ENCODE measurements around the gene LRFN3. TPM values are rescaled to one million over a fixed set of nuclear protein-coding genes. Genes with fewer than 3 reads are reported as not detected.
"Not testable (repeated sequence)": the region's sequence is repeated elsewhere in the genome, so short reads cannot be mapped to it uniquely, and the experiment has no call there.

LRFN3 gene
- total and polyA plus RNA-seq, 4 donors = 0.89 to 8.4 (median 2.1) TPM

- WGBS = 97% methylated on average over 18 of the region's 18 CpGs
- no peak overlapping the region for H3K4me3 ChIP-seq (ENCODE audit: low read depth in 1 of 3, low read length in 3 of 3)
- H3K9me3 ChIP-seq (ENCODE audit: control insufficient read depth in 4 of 4, low read length in 3 of 4) = no peaks in the 10 kb centered on the region
- no peak overlapping the region for H3K27ac ChIP-seq (ENCODE audit: low read depth in 1 of 2, low read length in 2 of 2)
- no peak overlapping the region for H3K9ac ChIP-seq (ENCODE audit: low read depth in 1 of 2, low read length in 2 of 2)
- DNase-seq (ENCODE audit: low spot score) = no peak
- TF ChIP-seq FOXA2 (IDR thresholded peaks at IDR 0.05) (no peak), RXRA (IDR thresholded peaks at IDR 0.05) (no peak), HNF4A (conservative IDR thresholded peaks at IDR 0.05) (peak in 1 of 2 donors; percentile 15), NR2F2 (IDR thresholded peaks at IDR 0.05) (peak; percentile 92), RAD21 (IDR thresholded peaks at IDR 0.05) (no peak), EGR1 (IDR thresholded peaks at IDR 0.05; ENCODE audit: low read depth in 2 of 2) (no peak), JUND (IDR thresholded peaks at IDR 0.05) (no peak)
- H3K27me3 ChIP-seq (ENCODE audit: control insufficient read depth in 4 of 4, insufficient read depth in 4 of 4, low read length in 3 of 4) = no peaks in the 10 kb centered on the region
- H3K36me3 ChIP-seq (ENCODE audit: control insufficient read depth in 4 of 4, insufficient read depth in 3 of 4, low read depth in 1 of 4, low read length in 3 of 4) = peaks cover 7 to 26% (median 11%) of the 10 kb centered on the region in 4 donors
- no peaks in the 10 kb centered on the region for H3K4me1 ChIP-seq (ENCODE audit: control insufficient read depth in 4 of 4, insufficient read depth in 4 of 4, low read length in 3 of 4)
These were observed 46.6 kb upstream of the LRFN3 start for GRCh38 chr19:35889370-35890112.

DNA sequence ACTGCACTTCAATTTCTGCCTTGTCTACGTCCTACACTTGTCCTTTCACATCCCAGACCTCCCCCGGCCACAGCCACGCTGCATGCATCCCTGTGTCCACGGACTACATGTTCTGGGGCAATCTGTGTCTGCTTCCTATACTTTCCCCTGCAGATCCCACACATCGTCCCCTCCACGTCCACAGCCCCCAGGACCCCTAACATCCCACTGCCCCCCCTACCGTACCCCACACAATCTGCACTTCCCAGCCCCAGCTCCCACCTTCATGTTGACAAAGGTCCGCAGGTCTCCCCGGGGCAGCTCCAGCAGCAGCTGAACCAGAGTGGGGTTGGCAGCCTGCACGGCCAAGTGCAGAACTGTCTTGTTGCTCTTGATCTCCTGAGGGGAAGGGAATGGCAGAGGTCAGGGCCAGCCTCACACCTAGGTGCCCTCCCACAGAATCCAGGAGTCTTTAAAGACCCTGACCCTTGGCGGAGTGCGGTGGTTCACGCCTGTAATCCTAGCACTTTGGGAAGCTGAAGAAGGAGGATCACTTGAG, 46.0 kb upstream of the LRFN3 start:
- no peaks in the 10 kb centered on the region for H3K9me3 ChIP-seq (ENCODE audit: control insufficient read depth in 4 of 4, low read length in 3 of 4)
- WGBS = 97% methylated on average over 13 of the region's 13 CpGs
- H3K4me1 ChIP-seq (ENCODE audit: control insufficient read depth in 4 of 4, insufficient read depth in 4 of 4, low read length in 3 of 4) = no peaks in the 10 kb centered on the region
- no peak overlapping the region for H3K4me3 ChIP-seq (ENCODE audit: low read depth in 1 of 3, low read length in 3 of 3)
- TF ChIP-seq HNF4A (conservative IDR thresholded peaks at IDR 0.05) (no peak), RXRA (IDR thresholded peaks at IDR 0.05) (no peak), FOXA2 (IDR thresholded peaks at IDR 0.05) (no peak), YY1 (IDR thresholded peaks at IDR 0.05) (no peak), CTCF (IDR thresholded peaks at IDR 0.05; ENCODE audit: low read depth, low read length, missing input control) (no peak), EGR1 (IDR thresholded peaks at IDR 0.05; ENCODE audit: low read depth in 2 of 2) (no peak), ZBTB33 (IDR thresholded peaks at IDR 0.05) (no peak), JUND (IDR thresholded peaks at IDR 0.05) (no peak)
- TF ChIP-seq, protein P1, sequence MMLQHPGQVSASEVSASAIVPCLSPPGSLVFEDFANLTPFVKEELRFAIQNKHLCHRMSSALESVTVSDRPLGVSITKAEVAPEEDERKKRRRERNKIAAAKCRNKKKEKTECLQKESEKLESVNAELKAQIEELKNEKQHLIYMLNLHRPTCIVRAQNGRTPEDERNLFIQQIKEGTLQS (IDR thresholded peaks at IDR 0.05) = no peak
- TF ChIP-seq, protein P2, sequence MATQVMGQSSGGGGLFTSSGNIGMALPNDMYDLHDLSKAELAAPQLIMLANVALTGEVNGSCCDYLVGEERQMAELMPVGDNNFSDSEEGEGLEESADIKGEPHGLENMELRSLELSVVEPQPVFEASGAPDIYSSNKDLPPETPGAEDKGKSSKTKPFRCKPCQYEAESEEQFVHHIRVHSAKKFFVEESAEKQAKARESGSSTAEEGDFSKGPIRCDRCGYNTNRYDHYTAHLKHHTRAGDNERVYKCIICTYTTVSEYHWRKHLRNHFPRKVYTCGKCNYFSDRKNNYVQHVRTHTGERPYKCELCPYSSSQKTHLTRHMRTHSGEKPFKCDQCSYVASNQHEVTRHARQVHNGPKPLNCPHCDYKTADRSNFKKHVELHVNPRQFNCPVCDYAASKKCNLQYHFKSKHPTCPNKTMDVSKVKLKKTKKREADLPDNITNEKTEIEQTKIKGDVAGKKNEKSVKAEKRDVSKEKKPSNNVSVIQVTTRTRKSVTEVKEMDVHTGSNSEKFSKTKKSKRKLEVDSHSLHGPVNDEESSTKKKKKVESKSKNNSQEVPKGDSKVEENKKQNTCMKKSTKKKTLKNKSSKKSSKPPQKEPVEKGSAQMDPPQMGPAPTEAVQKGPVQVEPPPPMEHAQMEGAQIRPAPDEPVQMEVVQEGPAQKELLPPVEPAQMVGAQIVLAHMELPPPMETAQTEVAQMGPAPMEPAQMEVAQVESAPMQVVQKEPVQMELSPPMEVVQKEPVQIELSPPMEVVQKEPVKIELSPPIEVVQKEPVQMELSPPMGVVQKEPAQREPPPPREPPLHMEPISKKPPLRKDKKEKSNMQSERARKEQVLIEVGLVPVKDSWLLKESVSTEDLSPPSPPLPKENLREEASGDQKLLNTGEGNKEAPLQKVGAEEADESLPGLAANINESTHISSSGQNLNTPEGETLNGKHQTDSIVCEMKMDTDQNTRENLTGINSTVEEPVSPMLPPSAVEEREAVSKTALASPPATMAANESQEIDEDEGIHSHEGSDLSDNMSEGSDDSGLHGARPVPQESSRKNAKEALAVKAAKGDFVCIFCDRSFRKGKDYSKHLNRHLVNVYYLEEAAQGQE (IDR thresholded peaks at IDR 0.05) = no peak
- no peak for DNase-seq (ENCODE audit: low spot score)
- H3K27me3 ChIP-seq (ENCODE audit: control insufficient read depth in 4 of 4, insufficient read depth in 4 of 4, low read length in 3 of 4) = no peaks in the 10 kb centered on the region
- H3K36me3 ChIP-seq (ENCODE audit: control insufficient read depth in 4 of 4, insufficient read depth in 3 of 4, low read depth in 1 of 4, low read length in 3 of 4) = peaks cover 7 to 29% (median 11%) of the 10 kb centered on the region in 4 donors
- H3K27ac ChIP-seq (ENCODE audit: low read depth in 1 of 2, low read length in 2 of 2) = no peak overlapping the region
- no peak overlapping the region for H3K9ac ChIP-seq (ENCODE audit: low read depth in 1 of 2, low read length in 2 of 2)

- not testable (repeated sequence) for H3K27me3 ChIP-seq (ENCODE audit: control insufficient read depth in 4 of 4, insufficient read depth in 4 of 4, low read length in 3 of 4); H3K9me3 ChIP-seq (ENCODE audit: control insufficient read depth in 4 of 4, low read length in 3 of 4); H3K27ac ChIP-seq (ENCODE audit: low read depth in 1 of 2, low read length in 2 of 2); H3K4me1 ChIP-seq (ENCODE audit: control insufficient read depth in 4 of 4, insufficient read depth in 4 of 4, low read length in 3 of 4); DNase-seq (ENCODE audit: low spot score); H3K4me3 ChIP-seq (ENCODE audit: low read depth in 1 of 3, low read length in 3 of 3); H3K9ac ChIP-seq (ENCODE audit: low read depth in 1 of 2, low read length in 2 of 2)
- 98% methylated on average over 3 of the region's 3 CpGs for WGBS
- peaks cover 8 to 35% (median 14%) of the 10 kb centered on the region in 4 donors for H3K36me3 ChIP-seq (ENCODE audit: control insufficient read depth in 4 of 4, insufficient read depth in 3 of 4, low read depth in 1 of 4, low read length in 3 of 4)
These were observed 44.4 kb upstream of the LRFN3 start for GRCh38 chr19:35891819-35892218.

Measured in liver (tissue), 9 donors.